PC-9 (cell line): Measurements from ENCODE around the gene KDM4C.

ENCODE experiments used
- CTCF ChIP-seq: fragments of 200-600 bp; sonication (generic); conservative IDR thresholded peaks from 2 replicates; pipeline ENCODE4 v1.6.1; 2017; ENCODE audit warnings: mixed run types, antibody characterized with exemption, mild to moderate bottlenecking, moderate library complexity
- EZH2 ChIP-seq: fragments of 200-600 bp; sonication (generic); IDR thresholded peaks from 2 replicates; pipeline ENCODE4 v1.8.0; 2017; ENCODE audit warnings: antibody characterized with exemption, low read depth

DNA sequence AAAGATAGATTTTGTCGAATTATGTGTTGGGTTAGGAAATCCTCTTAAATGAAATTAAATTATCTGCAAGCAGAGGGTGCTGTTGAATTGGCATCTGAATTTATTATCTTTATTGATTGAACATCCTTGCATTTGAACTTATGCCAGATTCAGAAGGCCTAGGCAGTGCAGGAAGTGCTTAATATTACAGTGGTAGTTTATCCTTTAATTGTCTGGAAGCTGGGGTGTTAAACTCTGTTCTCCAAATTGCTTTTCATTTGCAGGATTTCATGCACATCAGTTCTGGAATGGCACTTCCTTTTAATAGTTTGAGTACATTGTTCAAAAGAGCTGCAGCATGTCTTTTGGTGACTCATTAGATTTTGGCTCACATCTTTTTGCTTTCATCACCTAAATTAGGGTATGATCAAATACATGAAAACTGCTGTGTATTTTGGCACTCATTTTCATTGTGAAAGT lies 186.3 kb downstream of the KDM4C start:
- TF ChIP-seq CTCF, result no peak
- no peak for TF ChIP-seq EZH2
